GM21619 (cell line): ENCODE measurements around the gene SURF6.
"Not testable (repeated sequence)": the region's sequence is repeated elsewhere in the genome, so short reads cannot be mapped to it uniquely, and the experiment has no call there.

ENCODE experiments used
- ATAC-seq: cut with Tn5 transposase; IDR thresholded peaks from one replicate; pipeline ENCODE4 v1.9.1; 2021; ENCODE audit not compliant: unreplicated experiment

Gene SURF6

DNA sequence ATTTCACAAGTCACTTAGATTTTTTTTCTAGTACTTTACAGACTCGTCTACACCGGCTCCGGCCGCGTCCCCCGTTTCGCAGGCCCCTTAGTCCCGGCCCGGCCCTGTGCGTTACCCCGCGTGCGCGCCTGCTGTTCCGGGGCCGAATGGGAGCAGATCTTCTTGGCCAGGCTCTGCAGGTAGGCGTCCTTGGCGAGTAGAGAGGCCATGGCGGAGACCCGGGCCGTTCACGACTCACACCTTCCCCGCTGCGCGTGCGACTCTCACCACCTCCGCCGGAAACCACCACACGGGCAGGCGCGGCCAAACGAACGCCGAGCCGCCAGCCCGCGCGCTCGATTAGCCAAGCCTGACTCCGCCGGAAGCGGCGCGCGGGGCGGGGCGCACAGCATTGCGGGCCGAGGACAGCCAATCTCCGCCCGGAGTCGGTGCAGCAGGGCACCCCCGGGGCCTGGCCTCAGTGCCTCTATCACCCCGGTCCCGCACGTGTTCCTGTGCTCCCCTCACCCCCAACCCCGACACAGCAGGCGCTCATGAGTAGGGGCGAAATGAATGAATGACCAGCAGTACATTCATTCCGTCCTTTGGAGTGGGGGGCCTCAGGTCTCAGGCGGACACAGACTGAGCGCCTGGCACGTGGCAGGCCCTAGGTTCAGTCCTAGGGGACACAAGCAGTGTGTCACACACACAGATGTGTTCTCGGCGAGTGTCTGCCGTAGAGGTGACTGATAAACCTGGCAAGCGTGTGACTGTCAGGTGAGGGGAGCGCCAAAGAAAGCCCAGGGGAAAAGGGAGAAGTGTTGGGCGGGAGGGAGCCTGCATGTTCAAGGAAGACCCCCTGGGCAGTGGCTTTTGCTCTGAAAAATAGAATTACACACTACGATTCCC, at the start of gene SURF6:
Gene SURF6 (minus strand): TSS at position 265 of the 888 bp plus-strand sequence. CDS start 56 bp downstream, at position 209.
- peak; percentile 77 for ATAC-seq

DNA sequence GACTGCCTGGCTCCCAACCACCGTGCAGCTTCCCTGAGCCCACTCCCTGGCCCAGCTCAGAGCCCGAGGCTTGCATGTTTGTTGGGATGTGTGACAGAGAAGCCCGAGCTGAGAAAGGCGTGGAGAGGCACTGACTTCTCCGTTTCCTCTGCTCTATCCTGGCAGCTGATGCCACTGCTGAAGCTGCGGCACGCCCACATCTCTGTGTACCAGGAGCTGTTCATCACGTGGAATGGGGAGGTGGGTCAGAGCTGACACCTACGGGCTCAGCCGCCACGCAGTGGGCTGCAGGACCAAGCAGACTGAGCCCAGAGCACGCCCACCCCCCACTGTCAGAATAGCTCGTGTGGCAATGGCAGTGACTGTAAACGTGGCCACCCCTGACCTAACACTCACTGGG, 49.5 kb upstream of the SURF6 start:
- no peak for ATAC-seq

DNA sequence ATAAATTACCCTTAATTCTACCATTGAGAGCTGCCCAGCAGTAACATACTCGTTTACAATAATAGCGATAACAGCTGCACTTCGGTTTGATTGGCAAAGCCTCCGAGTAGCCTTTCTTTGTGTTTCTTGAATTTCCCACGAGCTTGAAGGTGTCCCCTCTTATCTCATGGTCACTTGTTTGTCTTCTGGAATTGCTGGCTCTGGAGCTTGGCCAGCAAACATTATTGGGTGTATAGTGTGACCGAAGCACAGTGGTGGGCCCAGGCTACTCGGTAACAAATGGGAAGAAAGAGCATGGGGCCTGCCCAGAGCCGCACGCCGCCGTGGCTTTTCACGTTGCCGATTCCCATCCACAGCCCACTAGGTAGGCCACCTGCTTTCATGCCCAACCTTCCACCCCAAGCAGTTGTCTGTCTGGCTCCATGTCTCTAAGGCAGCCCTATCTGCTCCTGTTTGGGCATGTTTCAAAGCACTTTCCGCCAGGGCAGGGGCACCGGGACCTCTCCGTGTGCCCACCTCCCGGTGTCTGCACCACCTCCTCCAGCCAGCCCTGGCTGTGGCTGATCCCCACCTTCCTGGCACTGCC, 48.8 kb upstream of the SURF6 start:
- ATAC-seq = no peak

DNA sequence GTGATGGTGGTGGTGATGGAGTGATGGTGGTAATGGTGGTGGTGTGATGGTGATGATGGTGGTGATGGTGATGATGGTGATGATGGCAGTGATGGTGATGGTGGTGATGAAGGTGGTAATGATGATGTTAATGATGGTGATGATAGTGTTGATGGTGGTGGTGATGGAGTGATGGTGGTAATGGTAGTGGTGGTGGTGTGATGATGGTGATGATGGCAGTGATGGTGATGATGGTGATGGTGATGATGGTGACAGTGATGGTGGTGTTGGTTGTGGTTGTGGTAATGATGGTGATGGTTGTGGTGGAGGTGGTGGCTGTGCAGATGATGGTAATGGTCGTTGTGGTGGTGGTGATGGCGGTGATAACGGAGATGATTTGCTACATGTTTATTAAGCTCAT, 47.5 kb upstream of the SURF6 start:
- ATAC-seq = no peak

DNA sequence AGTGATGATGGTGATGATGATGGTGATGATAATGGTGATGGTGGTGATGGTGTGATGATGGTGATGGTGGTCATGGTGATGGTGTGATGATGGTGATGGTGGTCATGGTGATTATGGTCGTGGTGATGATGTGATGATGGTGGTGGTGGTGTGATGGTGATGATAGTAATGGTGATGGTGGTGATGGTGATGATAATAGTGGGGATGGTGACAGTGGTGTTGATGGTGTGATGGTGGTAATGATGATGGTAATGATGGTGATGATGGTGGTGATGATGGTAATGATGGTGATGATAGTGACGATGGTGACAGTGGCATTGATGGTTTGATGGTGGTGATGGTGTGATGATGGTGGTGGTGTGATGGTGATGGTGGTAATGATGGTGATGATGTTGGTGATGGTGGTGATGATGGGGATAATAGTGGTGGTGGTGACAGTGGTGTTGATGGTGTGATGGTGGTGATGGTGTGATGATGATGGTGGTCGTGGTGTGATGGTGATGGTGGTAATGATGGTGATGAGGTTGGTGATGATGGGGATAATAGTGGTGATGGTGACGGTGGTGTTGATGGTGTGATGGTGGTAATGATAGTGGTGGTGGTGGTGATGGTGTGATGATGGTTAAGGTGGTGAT, 46.6 kb upstream of the SURF6 start:
- no peak for ATAC-seq

DNA sequence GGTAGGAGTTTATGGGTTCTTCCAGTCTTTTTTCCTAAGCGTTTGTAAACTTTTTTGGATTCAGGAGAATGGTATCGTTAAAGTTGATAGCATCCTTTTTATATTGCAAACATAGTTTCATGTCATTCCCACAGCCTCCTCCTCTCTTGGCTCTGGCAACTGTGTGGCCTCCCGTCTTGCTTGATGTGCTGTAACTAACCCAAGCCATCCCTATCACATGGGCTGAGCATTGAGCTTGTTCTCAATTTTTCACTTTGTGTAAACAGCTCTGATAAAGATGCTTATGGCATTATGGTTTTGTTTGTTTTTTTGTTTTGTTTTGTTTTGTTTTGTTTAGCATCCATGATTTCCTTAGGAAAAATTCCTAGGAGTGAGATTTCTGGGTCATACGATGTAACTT, 44.7 kb upstream of the SURF6 start:
- no peak for ATAC-seq

DNA sequence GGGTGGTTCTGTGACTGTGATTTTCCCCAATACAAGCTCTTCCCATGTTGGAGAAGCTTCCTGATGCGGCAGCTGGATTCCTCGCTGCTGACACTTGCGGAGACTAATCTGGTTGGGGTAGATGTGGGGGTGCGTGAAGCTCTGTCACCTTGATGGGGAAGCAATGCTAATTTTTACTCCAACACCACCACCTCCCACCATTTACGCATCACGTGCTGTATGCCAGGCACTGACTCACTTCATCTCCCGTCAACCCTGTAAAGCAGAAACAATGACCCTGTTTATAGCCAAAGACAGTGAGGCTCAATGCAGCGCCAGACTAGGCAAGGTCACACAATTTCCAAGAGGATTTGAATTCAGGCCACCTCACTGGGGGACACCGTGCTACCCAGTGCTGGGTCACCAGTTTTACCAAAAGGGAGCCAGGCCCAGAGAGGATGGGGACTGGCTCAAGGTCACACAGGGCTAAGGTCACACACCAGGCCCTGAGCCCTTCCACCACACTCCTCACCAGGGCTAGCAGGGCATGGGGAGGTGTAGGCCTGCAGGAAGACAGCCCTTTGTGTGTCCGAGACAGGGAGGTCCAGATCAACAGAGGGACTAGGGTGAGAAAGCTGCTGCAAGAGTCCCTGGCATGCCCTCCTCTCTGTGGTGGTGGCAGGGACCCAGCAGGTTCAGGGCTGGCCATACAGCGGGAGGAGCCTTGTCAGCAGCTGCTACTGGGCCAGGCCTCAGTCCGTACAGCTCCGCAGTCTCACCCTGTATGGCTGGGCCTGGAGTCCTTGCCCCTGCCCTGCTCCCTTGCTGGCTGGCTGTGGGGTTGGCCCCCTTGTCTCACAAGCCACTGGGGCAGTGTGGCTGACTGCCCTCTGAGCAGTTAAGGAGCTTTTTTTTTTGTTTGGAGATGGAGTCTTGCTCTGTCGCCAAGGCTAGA, 43.4 kb upstream of the SURF6 start:
- no peak for ATAC-seq

DNA sequence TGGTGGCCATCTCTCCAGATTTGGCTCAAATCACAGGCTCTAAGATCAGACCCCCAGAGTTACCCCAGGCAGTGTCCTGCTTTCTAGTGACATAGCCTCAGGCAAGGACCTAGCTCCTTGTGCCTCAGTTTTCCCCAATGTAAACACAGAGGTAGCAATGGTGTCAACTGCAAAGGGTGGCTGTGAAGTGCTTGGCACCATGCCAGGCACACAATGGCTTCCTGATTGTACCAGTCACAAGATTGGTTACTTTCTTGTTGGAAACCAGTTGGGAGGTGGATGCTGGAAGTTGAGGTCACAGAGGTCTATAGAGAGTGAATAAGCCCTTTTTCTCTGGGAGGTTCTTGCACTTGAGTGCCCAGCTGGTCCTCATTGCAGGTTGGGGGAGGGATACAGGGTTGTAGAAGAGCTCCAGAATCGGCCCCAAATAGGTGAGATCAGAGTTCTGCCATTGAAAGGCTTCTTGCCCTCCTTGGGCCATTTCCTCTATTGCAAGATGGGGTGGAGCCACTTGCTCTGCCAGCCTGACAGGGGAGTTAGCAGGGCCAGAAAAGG, 42.5 kb upstream of the SURF6 start:
- ATAC-seq = no peak

DNA sequence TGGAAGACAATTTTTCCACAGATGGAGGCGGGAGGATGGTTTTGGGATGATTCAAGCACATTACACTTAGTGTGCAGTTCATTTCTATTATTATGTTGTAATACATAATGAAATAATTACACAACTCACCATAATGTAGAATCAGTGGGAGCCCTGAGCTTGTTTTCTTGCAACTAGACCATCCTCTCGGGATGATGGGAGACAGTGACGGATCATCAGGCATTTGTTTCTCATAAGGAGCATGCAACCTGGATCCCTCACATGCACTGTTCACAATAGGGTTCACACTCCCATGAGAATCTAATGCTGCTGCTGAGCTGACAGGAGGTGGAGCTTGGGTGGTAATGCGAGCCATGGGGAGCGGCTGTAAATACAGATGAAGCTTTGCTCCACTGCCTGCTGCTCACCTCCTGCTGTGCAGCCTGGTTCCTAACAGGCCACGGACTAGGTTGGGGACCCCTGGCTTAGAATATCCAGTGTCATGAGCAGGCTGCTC, 41.8 kb upstream of the SURF6 start:
- ATAC-seq = no peak

DNA sequence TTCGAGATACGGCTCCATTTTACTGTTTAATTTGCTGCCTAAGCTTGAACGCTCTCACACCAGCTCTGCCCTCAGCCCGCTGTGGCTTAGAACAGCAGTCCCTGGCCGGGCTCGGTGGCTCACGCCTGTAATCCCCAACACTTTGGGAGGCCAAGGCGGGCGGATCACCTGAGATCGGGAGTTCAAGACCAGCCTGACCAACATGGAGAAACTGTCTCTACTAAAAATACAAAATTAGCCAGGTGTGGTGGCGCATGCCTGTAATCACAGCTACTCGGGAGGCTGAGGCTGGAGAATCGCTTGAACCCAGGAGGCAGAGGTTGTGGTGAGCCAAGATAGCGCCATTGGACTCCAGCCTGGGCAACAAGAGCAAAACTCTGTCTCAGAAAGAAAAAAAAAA, 41.3 kb upstream of the SURF6 start:
- ATAC-seq = not testable (repeated sequence)

DNA sequence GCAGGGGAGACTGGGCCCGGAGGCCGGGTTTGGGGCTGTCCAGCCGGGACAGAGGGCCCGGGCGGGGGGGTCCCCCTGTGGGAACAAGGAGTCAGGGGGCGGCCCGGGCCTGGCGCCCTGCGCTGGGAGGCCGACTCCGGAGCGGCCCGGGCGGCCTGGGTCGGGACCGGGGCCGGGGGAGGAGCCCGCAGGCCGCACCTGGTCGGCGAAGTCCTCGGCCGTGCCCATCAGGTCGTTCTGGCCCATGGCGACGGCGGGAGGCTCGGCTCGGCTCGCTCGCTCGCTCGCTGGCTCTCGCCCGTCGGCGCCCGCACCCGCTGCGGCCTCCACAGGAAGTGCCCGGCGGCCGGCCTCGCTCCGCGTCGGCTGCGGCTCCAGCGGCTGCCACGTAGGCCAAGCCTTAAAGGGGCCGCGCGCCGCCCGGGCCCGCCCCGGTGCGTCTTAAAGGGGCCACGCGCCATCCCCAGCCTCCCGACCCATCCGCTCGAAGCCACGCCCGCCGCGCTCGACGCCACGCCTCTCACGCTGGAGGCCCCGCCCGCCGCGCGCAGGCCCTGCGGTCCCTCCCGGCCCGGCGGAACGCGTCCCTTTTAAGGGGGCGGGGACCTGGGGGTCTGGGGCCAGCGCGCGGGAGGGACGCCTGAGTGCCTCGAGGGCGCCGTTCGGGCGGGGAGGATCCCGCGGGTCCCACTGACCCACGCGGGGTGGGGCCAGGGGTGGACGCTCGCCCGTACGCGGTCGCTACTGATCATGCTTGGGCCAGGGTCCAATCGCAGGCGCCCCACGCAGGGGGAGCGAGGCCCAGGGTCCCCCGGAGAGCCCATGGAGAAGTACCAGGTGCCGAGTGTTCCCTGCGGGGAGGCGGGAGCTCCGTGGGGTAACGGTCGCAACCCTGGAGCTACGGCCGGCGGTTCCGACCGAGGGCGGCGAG, 40.0 kb upstream of the SURF6 start, which contains the start of the genes STKLD1 and SURF4:
Gene STKLD1 (plus strand): TSS at position 643 of the 931 bp plus-strand sequence. CDS start 108 bp downstream, at position 751.
Gene SURF4 (minus strand): TSS at position 337 of the 931 bp plus-strand sequence. CDS start 91 bp downstream, at position 246.
- ATAC-seq = peak; percentile 83

DNA sequence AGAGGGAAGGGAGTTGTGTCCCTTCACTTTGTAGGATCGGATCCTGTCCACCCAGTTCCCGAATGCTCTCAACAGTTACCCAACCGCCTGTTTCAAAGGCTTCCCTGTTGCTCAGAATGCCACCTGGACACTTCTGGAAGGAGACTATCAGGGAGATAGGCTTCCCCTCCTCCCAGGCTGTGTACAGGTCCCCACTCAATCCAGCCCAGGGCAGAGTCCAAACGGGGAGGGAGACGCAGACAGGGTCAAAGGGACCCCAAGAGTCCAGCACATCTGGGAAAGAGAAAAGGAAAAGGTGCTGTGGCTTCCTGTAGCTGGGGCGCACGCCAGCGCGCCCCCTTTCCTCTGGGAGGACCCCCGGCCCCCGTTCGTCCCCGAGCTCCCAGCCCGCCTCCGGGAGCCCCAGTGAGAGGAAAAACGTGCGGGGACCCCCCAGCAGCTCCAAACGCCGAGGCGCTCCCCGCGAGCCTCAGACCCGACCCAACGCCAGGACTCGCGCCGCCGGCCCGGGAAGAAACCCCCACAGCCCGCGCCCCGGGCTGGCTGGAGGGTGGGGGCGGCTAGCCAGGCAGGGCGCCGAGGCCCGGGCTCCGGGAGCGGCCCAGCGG, 39.2 kb upstream of the SURF6 start:
- ATAC-seq = peak; percentile 17

DNA sequence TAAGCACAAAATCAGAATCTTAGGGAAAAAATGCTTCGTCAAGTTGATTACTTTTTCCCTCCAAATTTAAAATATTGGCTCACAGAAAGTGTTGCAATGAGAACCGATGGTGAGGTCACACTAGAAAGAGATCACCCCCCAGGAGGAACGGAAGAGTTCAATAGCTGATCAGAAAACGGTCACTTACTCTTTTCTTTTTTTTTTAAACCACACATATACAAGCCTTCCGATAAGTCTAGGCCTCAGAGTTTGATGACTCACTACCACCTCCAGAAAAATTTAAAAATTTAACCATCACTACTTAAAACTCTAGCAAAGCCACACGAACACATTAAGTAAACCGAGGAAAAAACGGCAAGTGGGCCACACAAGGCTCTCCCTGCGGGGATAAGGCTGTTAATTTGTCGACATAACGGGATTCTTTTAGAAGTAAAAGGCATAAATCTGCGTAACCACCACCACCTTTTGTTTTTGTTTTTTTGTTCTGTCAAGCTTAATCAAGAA, 38.7 kb upstream of the SURF6 start:
- no peak for ATAC-seq

DNA sequence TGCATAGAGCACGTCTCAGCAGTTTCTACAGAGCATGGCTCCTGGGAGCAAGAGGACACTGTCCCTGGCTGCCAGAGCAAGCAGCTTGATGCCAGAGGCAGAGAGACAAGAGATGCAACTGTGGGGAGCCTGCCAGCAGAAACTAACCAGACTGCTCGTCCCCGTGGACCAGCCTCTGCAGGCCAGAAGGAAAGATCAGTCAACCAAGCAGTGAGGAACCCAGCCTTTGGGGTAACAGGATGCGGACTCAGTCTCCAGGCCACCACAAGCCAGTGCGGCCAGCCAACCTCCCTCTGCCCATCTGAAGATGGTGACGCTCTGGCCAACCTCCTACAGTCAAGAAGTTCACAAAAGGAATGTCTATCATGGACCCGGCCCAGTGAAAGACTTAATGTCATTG, 36.2 kb upstream of the SURF6 start:
- ATAC-seq = no peak

DNA sequence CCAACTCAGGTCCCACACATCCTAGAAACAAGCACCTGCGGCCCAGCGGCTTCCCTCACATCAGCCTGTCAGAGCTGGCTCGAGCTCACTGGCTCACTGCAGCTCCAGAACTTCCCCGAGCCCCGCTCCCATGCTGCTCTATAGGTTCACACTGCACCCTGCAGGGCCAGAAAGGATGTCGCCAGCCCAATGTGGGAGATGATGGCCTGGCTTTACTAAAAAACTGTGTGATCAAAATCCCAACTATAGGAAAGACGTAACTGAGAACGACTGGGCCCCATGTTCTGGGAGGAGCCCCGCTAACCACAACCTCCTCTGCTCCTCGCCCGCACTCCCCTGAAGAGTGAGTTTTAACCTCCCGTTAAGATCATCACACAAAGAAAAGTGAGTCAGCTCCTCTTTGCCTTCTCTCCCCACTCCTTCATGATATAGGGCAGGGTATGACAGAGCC, 35.3 kb upstream of the SURF6 start:
- no peak for ATAC-seq

DNA sequence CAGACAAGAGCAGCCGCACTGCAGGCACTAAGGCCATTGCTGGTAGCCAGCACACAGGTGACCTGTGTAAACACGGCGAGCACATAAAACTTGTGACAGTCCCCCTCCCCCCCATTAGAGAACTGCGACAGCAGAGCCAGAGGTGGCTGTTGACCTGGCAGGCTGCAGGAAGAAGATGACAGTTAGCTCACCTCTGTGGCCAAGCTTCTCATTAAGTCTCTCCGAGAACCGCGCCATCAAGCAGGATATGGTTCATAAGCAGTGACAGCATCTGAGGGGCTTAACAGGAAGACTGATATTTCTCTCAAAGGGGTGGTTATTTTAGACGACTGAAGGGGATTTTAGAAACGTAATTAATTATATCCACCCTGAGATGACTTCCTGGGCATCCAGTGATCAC, 34.7 kb upstream of the SURF6 start:
- no peak for ATAC-seq

DNA sequence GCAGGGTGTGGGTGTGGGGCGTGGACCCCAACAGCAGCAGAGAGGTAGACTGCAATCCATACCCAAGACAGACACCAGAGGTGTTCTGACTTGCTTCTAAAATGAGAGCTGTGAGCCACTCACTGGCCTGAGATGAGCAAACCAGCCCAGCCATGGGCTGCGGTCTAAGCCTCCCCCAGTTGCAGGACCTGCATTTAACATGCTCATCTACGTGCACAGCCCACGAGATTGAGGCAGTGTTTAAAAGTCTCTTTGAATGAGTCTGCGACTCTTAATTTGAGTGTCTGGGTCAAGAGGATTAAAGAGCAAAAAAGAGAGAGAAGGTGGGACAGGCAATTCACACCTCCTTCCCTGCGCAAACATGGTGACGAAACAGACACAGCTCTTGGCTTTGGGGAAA, 33.9 kb upstream of the SURF6 start:
- ATAC-seq = no peak

DNA sequence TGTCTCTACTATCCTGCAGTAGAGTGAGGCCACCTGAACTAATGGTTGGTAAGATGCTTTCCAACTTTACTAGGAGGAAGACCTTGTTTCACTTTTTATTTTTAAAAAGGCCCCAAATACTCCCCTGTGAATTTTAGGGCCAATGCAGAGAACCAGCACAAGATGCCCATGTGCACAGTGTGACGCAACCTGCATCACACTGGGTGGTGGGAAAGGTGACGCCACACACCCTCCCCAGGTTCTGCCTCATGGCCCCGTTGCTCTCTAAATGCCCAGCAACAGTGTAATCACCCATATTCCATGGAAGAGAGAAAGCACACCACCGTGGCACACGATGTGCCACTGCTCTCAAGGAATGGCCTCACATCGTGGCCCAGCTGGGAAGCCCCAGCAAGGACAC, 33.4 kb upstream of the SURF6 start:
- ATAC-seq = no peak
